Fibroblast of lung (primary cell): ENCODE measurements around the gene ARGLU1.

ENCODE experiments used
- CTCF ChIP-seq, 2 donors: IDR thresholded peaks in 1 of 2; conservative IDR thresholded peaks in 1 of 2; 1 replicate in 1 of 2; 2 replicates in 1 of 2; pipeline ENCODE4 v1.5.1; 2011 to 2012; ENCODE audit warnings: low read length in 2 of 2, control low read depth in 1 of 2, inconsistent platforms in 1 of 2, low read depth in 1 of 2, mild to moderate bottlenecking in 1 of 2
- EZH2 ChIP-seq: IDR thresholded peaks from 2 replicates; pipeline ENCODE4 v1.5.1; 2012; ENCODE audit warnings: low read length, control low read depth, mild to moderate bottlenecking; ENCODE audit errors: missing control alignments

GRCh38 chr13:106551350-106551749 is 16.6 kb downstream of the ARGLU1 start:
- no peak for TF ChIP-seq CTCF (conservative IDR thresholded peaks at IDR 0.05 in 1 of 2, IDR thresholded peaks at IDR 0.05 in 1 of 2; ENCODE audit: low read depth in 1 of 2, low read length in 2 of 2)
- no peak for TF ChIP-seq EZH2
